Panc1 (cell line): ENCODE results near the gene LY9. TPM values are rescaled to one million over a fixed set of nuclear protein-coding genes. Genes with fewer than 3 reads are reported as not detected.
A peak's percentile ranks its signal among the peaks of the same experiment; 100 is the strongest.

Experiments used
- ATAC-seq: fragments of 200-7000 bp; cut with Tn5 transposase; 2 replicates; pipeline ENCODE4 v1.9.1; 2020; ENCODE audit warnings: mild to moderate bottlenecking, moderate library complexity
- Bru-seq: library from RNA; stranded (reverse); fragments of 400-500 nt; gene quantifications from one replicate; lab custom pipeline; 2021; lab: Mats Ljungman, UMichigan
- BruChase-seq, 2 experiments: library from RNA; stranded (reverse); fragments of 400-500 nt; gene quantifications; one replicate each; lab custom pipeline; 2021; lab: Mats Ljungman, UMichigan
- BruUV-seq: library from RNA; stranded (reverse); fragments of 400-500 nt; replicated peaks from 2 replicates; lab custom pipeline; 2021; lab: Mats Ljungman, UMichigan
- CTCF ChIA-PET: fragments of 300-600 bp; sonication (Branson Sonifier 250); formaldehyde crosslinking; loops from one replicate; lab custom pipeline; 2022; ENCODE audit warnings: antibody characterized with exemption; lab: Charles Lee
- POLR2A ChIA-PET: fragments of 300-600 bp; sonication (Branson Sonifier 250); formaldehyde crosslinking; loops from one replicate; lab custom pipeline; 2022; ENCODE audit warnings: antibody characterized with exemption; lab: Charles Lee
- DNase-seq: peaks from one replicate; pipeline ENCODE4 v3.0.0-alpha.2; 2010; ENCODE audit warnings: low read depth, low spot score
- H3K27ac ChIP-seq: 2 replicates; pipeline ENCODE4 v1.5.1; 2011; ENCODE audit warnings: mild to moderate bottlenecking, low read length, inconsistent platforms
- H3K27me3 ChIP-seq: fragments of 200-500 bp; sonication (Bioruptor generic); 2 replicates; pipeline ENCODE4 v1.6.0; 2014; ENCODE audit warnings: low read length, inconsistent platforms; ENCODE audit not compliant: control insufficient read depth, insufficient read depth
- H3K36me3 ChIP-seq: fragments of 200-500 bp; sonication (Bioruptor generic); 2 replicates; pipeline ENCODE4 v1.5.1; 2014; ENCODE audit warnings: inconsistent platforms, mild to moderate bottlenecking, low read length, moderate library complexity; ENCODE audit not compliant: control insufficient read depth, insufficient read depth
- H3K4me1 ChIP-seq: 2 replicates; pipeline ENCODE4 v1.5.1; 2011; ENCODE audit warnings: inconsistent platforms, mild to moderate bottlenecking, low read length, moderate library complexity; ENCODE audit not compliant: control insufficient read depth, insufficient read depth
- H3K4me3 ChIP-seq, 2 experiments: 2 replicates each; pipeline ENCODE4 v1.5.1; 2011 to 2012; ENCODE audit warnings: low read depth in 2 of 2, low read length in 2 of 2, mild to moderate bottlenecking in 2 of 2, inconsistent platforms in 1 of 2, moderate library complexity in 1 of 2
- H3K9me3 ChIP-seq: fragments of 200-500 bp; sonication (Bioruptor generic); 2 replicates; pipeline ENCODE4 v1.5.1; 2014; ENCODE audit warnings: low read depth, mild to moderate bottlenecking, inconsistent platforms, low read length, moderate library complexity; ENCODE audit not compliant: control insufficient read depth, insufficient read depth
- POLR2AphosphoS5 ChIP-seq: IDR thresholded peaks from 2 replicates; pipeline ENCODE4 v1.6.1; 2012; ENCODE audit warnings: mild to moderate bottlenecking, low read depth, low read length, moderate library complexity
- SIN3A ChIP-seq: IDR thresholded peaks from 2 replicates; pipeline ENCODE4 v1.6.1; 2012; ENCODE audit warnings: low read depth, mild to moderate bottlenecking, low read length, moderate library complexity, borderline replicate concordance; ENCODE audit not compliant: insufficient read depth
- TCF7L2 ChIP-seq: IDR thresholded peaks from 2 replicates; pipeline ENCODE4 v1.6.1; 2011; ENCODE audit warnings: mild to moderate bottlenecking, low read depth, low read length, inconsistent platforms
- in situ Hi-C: cut with HindIII; loops from 2 replicates; pipeline ENCODE4 v1.10.0; 2016; ENCODE audit warnings: low sequenced_read_pairs, low pct_unique_long_range_greater_than_20kb
- intact Hi-C: fragments of 100-400 bp; cut with micrococcal nuclease; formaldehyde crosslinking; loops from one replicate; pipeline ENCODE4 v1.10.0; 2022; ENCODE audit not compliant: unreplicated experiment
- long read RNA-seq: library from polyadenylated mRNA; unstranded; transcript quantifications from one replicate; pipeline ENCODE4 v2.0.0, GENCODE V29; 2021; ENCODE audit not compliant: unreplicated experiment
- polyA plus RNA-seq: library from polyadenylated mRNA; unstranded; fragments of >200 nt; gene quantifications from one replicate; pipeline ENCODE4 v1.2.1, GENCODE V29; 2012; ENCODE audit warnings: missing spikeins; ENCODE audit not compliant: insufficient read length
- total RNA-seq: library from RNA; stranded (reverse); gene quantifications from one replicate; pipeline ENCODE4 v1.2.1, GENCODE V29; 2021; ENCODE audit not compliant: unreplicated experiment
- TF ChIP-seq, protein P1 (sequence below), 2 experiments: IDR thresholded peaks; 2 replicates each; pipeline ENCODE4 v1.6.1; 2011 to 2012; ENCODE audit warnings: low read depth in 2 of 2, control low read depth in 1 of 2, low read length in 1 of 2, mild to moderate bottlenecking in 1 of 2, moderate library complexity in 1 of 2; ENCODE audit not compliant: insufficient read depth in 1 of 2
- TF ChIP-seq, protein P2 (sequence below): fragments of 450-650 bp; IDR thresholded peaks from 2 replicates; pipeline ENCODE4 v1.5.1; 2017; ENCODE audit warnings: mild to moderate bottlenecking

LY9 gene, protein sequence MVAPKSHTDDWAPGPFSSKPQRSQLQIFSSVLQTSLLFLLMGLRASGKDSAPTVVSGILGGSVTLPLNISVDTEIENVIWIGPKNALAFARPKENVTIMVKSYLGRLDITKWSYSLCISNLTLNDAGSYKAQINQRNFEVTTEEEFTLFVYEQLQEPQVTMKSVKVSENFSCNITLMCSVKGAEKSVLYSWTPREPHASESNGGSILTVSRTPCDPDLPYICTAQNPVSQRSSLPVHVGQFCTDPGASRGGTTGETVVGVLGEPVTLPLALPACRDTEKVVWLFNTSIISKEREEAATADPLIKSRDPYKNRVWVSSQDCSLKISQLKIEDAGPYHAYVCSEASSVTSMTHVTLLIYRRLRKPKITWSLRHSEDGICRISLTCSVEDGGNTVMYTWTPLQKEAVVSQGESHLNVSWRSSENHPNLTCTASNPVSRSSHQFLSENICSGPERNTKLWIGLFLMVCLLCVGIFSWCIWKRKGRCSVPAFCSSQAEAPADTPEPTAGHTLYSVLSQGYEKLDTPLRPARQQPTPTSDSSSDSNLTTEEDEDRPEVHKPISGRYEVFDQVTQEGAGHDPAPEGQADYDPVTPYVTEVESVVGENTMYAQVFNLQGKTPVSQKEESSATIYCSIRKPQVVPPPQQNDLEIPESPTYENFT
- total RNA-seq (0.10 TPM), Bru-seq, nascent RNA (percentile 3 among the genes with signal in this experiment), BruChase-seq, experiment 1, labeled RNA remaining after a 2-hour chase (percentile 6 among the genes with signal in this experiment), BruChase-seq, experiment 2, labeled RNA remaining after a 6-hour chase (percentile 8 among the genes with signal in this experiment)
- polyA plus RNA-seq: 0.40 TPM
- long read RNA-seq: 0 reads

DNA sequence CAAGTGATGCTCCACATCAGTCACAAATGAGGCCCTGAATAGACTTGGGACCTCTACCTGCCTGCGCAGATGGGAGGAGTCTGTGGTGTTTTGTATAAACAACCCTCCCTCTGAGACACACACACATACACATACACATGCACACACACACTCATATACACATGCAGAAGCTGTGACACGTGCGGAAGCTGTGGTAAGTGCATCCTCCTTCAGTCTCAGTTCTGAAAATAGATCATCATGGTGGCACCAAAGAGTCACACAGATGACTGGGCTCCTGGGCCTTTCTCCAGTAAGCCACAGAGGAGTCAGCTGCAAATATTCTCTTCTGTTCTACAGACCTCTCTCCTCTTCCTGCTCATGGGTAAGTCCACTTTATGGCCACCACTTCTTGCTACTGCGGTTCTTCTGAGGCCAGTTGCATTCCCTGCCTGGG lies at the start of gene LY9:
TSS of gene LY9 (plus strand) at position 224 of the 433 bp plus-strand sequence. CDS start at position 238, 14 bp downstream.
- 0 out of 2 replicates have a peak, but pooled peaks cover 2% of the 10 kb centered on the region for H3K27me3 ChIP-seq
- no peaks in the 10 kb centered on the region for H3K36me3 ChIP-seq
- DNase-seq (no peak), ATAC-seq (no peak)
- H3K9me3 ChIP-seq: no peaks in the 10 kb centered on the region
- H3K4me3 ChIP-seq: no peak within 1 kb of the TSS
- ChIA-PET POLR2A (no interaction called here), CTCF (no interaction called here)
- no TSS peak for BruUV-seq
- TF ChIP-seq, protein P1, sequence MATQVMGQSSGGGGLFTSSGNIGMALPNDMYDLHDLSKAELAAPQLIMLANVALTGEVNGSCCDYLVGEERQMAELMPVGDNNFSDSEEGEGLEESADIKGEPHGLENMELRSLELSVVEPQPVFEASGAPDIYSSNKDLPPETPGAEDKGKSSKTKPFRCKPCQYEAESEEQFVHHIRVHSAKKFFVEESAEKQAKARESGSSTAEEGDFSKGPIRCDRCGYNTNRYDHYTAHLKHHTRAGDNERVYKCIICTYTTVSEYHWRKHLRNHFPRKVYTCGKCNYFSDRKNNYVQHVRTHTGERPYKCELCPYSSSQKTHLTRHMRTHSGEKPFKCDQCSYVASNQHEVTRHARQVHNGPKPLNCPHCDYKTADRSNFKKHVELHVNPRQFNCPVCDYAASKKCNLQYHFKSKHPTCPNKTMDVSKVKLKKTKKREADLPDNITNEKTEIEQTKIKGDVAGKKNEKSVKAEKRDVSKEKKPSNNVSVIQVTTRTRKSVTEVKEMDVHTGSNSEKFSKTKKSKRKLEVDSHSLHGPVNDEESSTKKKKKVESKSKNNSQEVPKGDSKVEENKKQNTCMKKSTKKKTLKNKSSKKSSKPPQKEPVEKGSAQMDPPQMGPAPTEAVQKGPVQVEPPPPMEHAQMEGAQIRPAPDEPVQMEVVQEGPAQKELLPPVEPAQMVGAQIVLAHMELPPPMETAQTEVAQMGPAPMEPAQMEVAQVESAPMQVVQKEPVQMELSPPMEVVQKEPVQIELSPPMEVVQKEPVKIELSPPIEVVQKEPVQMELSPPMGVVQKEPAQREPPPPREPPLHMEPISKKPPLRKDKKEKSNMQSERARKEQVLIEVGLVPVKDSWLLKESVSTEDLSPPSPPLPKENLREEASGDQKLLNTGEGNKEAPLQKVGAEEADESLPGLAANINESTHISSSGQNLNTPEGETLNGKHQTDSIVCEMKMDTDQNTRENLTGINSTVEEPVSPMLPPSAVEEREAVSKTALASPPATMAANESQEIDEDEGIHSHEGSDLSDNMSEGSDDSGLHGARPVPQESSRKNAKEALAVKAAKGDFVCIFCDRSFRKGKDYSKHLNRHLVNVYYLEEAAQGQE (IDR thresholded peaks at IDR 0.05; ENCODE audit: insufficient read depth in 1 of 2, low read depth in 2 of 2, low read length in 1 of 2): no peak
- TF ChIP-seq POLR2AphosphoS5 (no peak), TCF7L2 (no peak), SIN3A (no peak)
- TF ChIP-seq, protein P2, sequence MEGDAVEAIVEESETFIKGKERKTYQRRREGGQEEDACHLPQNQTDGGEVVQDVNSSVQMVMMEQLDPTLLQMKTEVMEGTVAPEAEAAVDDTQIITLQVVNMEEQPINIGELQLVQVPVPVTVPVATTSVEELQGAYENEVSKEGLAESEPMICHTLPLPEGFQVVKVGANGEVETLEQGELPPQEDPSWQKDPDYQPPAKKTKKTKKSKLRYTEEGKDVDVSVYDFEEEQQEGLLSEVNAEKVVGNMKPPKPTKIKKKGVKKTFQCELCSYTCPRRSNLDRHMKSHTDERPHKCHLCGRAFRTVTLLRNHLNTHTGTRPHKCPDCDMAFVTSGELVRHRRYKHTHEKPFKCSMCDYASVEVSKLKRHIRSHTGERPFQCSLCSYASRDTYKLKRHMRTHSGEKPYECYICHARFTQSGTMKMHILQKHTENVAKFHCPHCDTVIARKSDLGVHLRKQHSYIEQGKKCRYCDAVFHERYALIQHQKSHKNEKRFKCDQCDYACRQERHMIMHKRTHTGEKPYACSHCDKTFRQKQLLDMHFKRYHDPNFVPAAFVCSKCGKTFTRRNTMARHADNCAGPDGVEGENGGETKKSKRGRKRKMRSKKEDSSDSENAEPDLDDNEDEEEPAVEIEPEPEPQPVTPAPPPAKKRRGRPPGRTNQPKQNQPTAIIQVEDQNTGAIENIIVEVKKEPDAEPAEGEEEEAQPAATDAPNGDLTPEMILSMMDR: no peak
- in situ Hi-C loops (no loop called here), intact Hi-C loops (no loop called here)
- H3K4me1 ChIP-seq: no peaks in the 10 kb centered on the region
- no peak within 1 kb of the TSS for H3K27ac ChIP-seq

DNA sequence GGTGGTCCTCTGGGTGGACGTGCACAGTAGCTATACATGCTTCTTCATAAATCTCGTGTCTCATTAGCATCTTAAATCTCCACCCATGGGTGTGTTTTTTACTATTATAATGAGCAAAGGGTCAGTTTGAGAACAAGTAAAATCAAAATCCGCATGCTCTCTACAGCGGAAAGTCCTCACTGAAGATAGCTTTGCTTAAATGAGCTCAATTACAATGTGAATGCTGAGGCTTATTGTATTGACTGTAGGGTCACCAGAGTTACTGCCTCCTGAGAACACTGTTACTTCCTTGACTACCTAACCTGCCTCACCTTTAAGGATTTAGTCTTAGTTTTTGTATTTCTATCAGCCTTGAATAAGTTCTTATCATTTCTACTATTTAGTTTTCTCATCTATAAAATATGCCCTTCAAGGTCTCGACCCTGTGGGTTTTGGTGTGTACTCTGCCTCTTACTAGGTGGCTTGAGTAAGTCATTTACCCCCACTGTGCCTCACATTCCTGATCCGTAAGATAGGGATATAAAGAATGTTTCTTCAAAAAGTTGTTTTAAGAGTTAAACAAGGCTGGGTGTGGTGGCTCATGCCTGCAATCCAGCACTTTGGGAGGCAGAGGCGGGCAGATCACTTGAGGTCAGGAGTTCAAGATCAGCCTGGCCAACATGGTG lies 49.0 kb upstream of the LY9 start:
- in situ Hi-C loops (no loop called here), intact Hi-C loops (no loop called here)
- Histone ChIP-seq H3K4me3 (no peak overlapping the region), H3K9me3 (no peaks in the 10 kb centered on the region), H3K27ac (no peak overlapping the region), H3K36me3 (no peaks in the 10 kb centered on the region), H3K4me1 (no peaks in the 10 kb centered on the region), H3K27me3 (peaks cover 12% of the 10 kb centered on the region)
- TF ChIP-seq TCF7L2: no peak
- TF ChIP-seq, protein P2: no peak
- no peak for TF ChIP-seq SIN3A
- TF ChIP-seq, protein P1 (IDR thresholded peaks at IDR 0.05; ENCODE audit: insufficient read depth in 1 of 2, low read depth in 2 of 2, low read length in 1 of 2): no peak
- no peak for TF ChIP-seq POLR2AphosphoS5
- POLR2A ChIA-PET: no interaction called here
- ATAC-seq: no peak
- no peak for DNase-seq
- no TSS peak for BruUV-seq
- CTCF ChIA-PET: no interaction called here
